ENCODE measurements around the gene IL15RA. TPM values are rescaled to one million over a fixed set of nuclear protein-coding genes. Genes with fewer than 3 reads are reported as not detected.

The IL15RA gene
- total and polyA plus RNA-seq, 7 donors = 7.9 to 13.1 (median 9.6) TPM

DNA sequence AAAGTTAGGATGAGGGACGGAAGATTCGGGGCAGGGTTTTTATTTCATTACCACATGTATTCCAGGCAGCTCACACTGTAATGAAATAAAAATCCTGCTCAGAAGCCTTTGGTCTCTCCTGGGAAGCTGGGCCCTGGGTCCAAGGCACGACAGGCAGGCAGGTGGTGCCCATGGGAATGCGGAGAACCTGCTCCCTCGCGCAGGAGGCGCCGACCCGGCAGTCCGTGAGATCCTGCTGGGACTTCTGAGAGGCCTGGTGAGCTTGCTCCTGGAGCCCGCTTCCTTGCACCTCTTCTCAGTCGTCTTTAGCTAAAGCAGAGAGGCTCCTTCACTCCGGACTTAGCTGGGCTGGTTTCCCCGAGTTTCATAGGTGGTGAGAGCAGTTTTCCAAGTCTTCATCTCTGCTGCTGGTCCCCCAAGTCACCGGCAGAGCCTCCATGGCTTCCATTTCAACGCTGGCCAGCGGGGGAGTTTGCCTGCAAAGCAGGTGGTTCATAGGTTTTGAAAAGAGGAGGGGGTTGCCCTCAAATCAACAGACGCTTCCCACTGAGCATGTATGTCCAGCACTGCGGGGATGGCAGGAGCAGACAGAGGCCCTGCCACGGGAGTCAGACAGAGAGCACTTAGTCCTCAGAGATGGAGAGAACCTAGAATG lies 24.5 kb downstream of the IL15RA start:
- TF ChIP-seq, protein P1, sequence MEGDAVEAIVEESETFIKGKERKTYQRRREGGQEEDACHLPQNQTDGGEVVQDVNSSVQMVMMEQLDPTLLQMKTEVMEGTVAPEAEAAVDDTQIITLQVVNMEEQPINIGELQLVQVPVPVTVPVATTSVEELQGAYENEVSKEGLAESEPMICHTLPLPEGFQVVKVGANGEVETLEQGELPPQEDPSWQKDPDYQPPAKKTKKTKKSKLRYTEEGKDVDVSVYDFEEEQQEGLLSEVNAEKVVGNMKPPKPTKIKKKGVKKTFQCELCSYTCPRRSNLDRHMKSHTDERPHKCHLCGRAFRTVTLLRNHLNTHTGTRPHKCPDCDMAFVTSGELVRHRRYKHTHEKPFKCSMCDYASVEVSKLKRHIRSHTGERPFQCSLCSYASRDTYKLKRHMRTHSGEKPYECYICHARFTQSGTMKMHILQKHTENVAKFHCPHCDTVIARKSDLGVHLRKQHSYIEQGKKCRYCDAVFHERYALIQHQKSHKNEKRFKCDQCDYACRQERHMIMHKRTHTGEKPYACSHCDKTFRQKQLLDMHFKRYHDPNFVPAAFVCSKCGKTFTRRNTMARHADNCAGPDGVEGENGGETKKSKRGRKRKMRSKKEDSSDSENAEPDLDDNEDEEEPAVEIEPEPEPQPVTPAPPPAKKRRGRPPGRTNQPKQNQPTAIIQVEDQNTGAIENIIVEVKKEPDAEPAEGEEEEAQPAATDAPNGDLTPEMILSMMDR (IDR thresholded peaks at IDR 0.05) = no peak
- WGBS, 3 donors = 77 to 79% (median 79%) methylated on average over 20 of the region's 20 CpGs
- Histone ChIP-seq H3K4me3 (no peak overlapping the region), H3K4me1 (no peaks in the 10 kb centered on the region), H3K9me3 (no peaks in the 10 kb centered on the region), H3K27me3 (ENCODE audit: insufficient read depth in 3 of 3, low read length in 2 of 3) (no peaks in the 10 kb centered on the region), H3K36me3 (ENCODE audit: insufficient read depth in 1 of 2, low read depth in 1 of 2) (peaks cover 0 to 39% of the 10 kb centered on the region in 2 donors), H3K27ac (no peak overlapping the region)
- no peak for ATAC-seq
- DNase-seq = no peak
- intact Hi-C loops (cut with DNase I) = no loop called here

GRCh38 chr10:5951721-5952407 lies 25.5 kb downstream of the IL15RA start:
- TF ChIP-seq, protein P1 (IDR thresholded peaks at IDR 0.05) = no peak
- Histone ChIP-seq H3K4me1 (no peaks in the 10 kb centered on the region), H3K27ac (no peak overlapping the region), H3K9me3 (no peaks in the 10 kb centered on the region), H3K36me3 (ENCODE audit: insufficient read depth in 1 of 2, low read depth in 1 of 2) (peaks cover 0 to 38% of the 10 kb centered on the region in 2 donors), H3K4me3 (no peak overlapping the region), H3K27me3 (ENCODE audit: insufficient read depth in 3 of 3, low read length in 2 of 3) (no peaks in the 10 kb centered on the region)
- 91 to 92% (median 91%) methylated on average over 6 of the region's 6 CpGs for WGBS, 3 donors
- ATAC-seq (no peak), DNase-seq (no peak)
- intact Hi-C loops (cut with DNase I) = no loop called here

GRCh38 chr10:5951167-5951711 lies 26.1 kb downstream of the IL15RA start:
- H3K4me3 ChIP-seq = no peak overlapping the region
- intact Hi-C loops (cut with DNase I) = no loop called here
- ATAC-seq (peak; percentile 52 to 68 (median 65)), DNase-seq (peak; percentile 52 to 66)
- H3K27ac ChIP-seq = no peak overlapping the region
- no peaks in the 10 kb centered on the region for H3K4me1 ChIP-seq
- no peaks in the 10 kb centered on the region for H3K27me3 ChIP-seq (ENCODE audit: insufficient read depth in 3 of 3, low read length in 2 of 3)
- 81 to 85% (median 84%) methylated on average over 7 of the region's 7 CpGs for WGBS, 3 donors
- H3K9me3 ChIP-seq = no peaks in the 10 kb centered on the region
- TF ChIP-seq, protein P1 (IDR thresholded peaks at IDR 0.05) = no peak
- peaks cover 0 to 38% of the 10 kb centered on the region in 2 donors for H3K36me3 ChIP-seq (ENCODE audit: insufficient read depth in 1 of 2, low read depth in 1 of 2)

- no peaks in the 10 kb centered on the region for H3K27me3 ChIP-seq (ENCODE audit: insufficient read depth in 3 of 3, low read length in 2 of 3)
- TF ChIP-seq, protein P1 (IDR thresholded peaks at IDR 0.05) = peak; percentile 20
- H3K9me3 ChIP-seq = no peaks in the 10 kb centered on the region
- ATAC-seq (no peak), DNase-seq (peak in 1 of 2 donors; percentile 69)
- H3K4me3 ChIP-seq = no peak overlapping the region
- H3K27ac ChIP-seq = no peak overlapping the region
- H3K4me1 ChIP-seq = peaks cover 12% of the 10 kb centered on the region
- intact Hi-C loops (cut with DNase I) = no loop called here
- WGBS, 3 donors = 62 to 65% (median 63%) methylated on average over 14 of the region's 14 CpGs
- H3K36me3 ChIP-seq (ENCODE audit: insufficient read depth in 1 of 2, low read depth in 1 of 2) = peaks cover 0 to 21% of the 10 kb centered on the region in 2 donors
Observed at GRCh38 chr10:5949009-5949759, 28.2 kb downstream of the IL15RA start.
